Measurements from ENCODE around the gene SLAIN2.

SLAIN2 gene

DNA sequence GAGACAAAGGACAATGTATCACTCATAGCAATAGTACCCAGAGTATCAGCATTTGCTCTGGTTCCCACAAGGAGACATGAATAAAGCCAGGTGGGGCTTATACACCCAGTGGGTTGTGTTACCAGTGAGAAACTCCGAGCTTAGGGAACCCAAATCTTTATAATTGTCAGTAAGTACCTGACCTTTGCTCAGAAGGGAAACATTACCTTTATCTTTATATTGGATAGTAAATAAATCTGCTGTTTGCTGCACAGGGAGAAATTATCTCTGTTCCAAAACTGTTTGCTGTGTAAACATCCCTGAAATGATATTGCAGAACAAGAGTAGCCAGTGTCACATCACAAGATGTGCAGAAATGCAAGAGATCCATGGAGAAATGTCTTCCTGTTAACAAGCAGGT lies 12.1 kb upstream of the SLAIN2 start:
- TF ChIP-seq GATA3 (IDR thresholded peaks at IDR 0.05; ENCODE audit: low read depth, low read length) (no peak), GATA2 (IDR thresholded peaks at IDR 0.05; ENCODE audit: low read depth, low read length) (no peak)

DNA sequence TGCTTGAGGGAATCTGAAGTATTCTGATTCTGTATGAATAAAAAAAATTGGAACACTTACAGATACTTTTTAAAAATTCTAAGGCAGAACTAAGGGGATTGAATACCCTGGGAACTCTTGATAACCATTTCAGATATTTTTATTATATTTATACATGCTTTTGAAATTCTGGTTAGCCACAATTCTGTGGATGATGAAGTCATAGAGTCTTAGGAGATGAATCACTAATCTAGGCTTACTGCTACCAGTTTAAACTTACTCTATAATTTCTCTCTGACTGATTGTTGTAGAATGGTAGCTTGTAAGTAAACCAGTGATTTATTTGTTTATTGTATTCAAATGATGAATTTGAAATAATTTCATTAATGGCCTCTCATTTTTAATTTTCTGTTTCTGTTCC lies 11.4 kb upstream of the SLAIN2 start:
- TF ChIP-seq GATA2 (IDR thresholded peaks at IDR 0.05; ENCODE audit: low read depth, low read length) = no peak

- no peak for TF ChIP-seq GATA2 (IDR thresholded peaks at IDR 0.05; ENCODE audit: low read depth, low read length)
- TF ChIP-seq GATA3 (IDR thresholded peaks at IDR 0.05; ENCODE audit: low read depth, low read length) = no peak
Observed at GRCh38 chr4:48331577-48332330, 9.6 kb upstream of the SLAIN2 start.

DNA sequence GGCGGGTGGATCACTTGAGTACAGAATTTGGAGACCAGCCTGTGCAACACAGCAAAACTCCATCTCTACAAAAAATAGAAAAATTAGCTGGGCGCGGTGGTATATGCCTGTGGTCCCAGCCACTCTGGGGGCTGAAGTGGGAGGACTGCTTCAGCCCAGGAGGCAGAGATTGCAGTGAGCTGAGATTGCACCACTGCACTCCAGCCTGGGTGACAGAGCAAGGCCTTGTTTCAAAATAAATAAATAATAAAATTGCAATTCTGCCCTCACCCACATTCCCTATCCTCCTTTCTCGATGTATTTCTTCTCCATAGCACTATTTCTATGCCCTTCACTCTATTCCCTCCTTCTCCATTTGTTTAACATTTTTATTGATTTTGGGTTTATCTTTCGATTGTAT lies 8.7 kb upstream of the SLAIN2 start:
- TF ChIP-seq GATA3 (IDR thresholded peaks at IDR 0.05; ENCODE audit: low read depth, low read length) = no peak
- no peak for TF ChIP-seq GATA2 (IDR thresholded peaks at IDR 0.05; ENCODE audit: low read depth, low read length)

- no peak for TF ChIP-seq GATA3 (IDR thresholded peaks at IDR 0.05; ENCODE audit: low read depth, low read length)
- TF ChIP-seq GATA2 (IDR thresholded peaks at IDR 0.05; ENCODE audit: low read depth, low read length) = no peak
Observed at GRCh38 chr4:48333587-48333986, 7.7 kb upstream of the SLAIN2 start.

GRCh38 chr4:48334236-48334635 lies 7.1 kb upstream of the SLAIN2 start:
- TF ChIP-seq GATA3 (IDR thresholded peaks at IDR 0.05; ENCODE audit: low read depth, low read length) = no peak
- TF ChIP-seq GATA2 (IDR thresholded peaks at IDR 0.05; ENCODE audit: low read depth, low read length) = no peak

- TF ChIP-seq GATA2 (IDR thresholded peaks at IDR 0.05; ENCODE audit: low read depth, low read length) = no peak
Observed at GRCh38 chr4:48334900-48335384, 6.4 kb upstream of the SLAIN2 start.

- TF ChIP-seq GATA3 (IDR thresholded peaks at IDR 0.05; ENCODE audit: low read depth, low read length) (no peak), GATA2 (IDR thresholded peaks at IDR 0.05; ENCODE audit: low read depth, low read length) (no peak)
Observed at GRCh38 chr4:48336146-48336870, 5.0 kb upstream of the SLAIN2 start.

DNA sequence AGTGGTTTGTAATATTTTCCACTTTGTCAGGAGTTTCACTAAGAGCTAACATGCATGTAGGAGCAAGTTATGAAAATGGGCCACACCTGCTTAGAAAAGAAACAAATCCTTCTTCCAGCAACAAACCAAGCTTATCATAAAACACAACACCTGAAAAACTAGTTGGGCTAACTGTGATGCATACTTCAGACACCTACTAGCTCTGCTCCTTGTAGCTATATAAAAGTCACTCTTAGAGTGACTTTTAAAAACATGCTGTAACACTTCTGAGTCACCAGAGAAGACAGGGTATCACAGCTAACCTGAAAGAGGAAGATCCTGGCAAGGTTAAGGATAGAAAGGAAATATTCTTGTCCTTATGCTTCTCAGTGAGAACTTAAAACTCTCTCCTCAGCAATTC lies 3.6 kb upstream of the SLAIN2 start:
- TF ChIP-seq GATA2 (IDR thresholded peaks at IDR 0.05; ENCODE audit: low read depth, low read length) (no peak), GATA3 (IDR thresholded peaks at IDR 0.05; ENCODE audit: low read depth, low read length) (no peak)

- TF ChIP-seq GATA3 (IDR thresholded peaks at IDR 0.05; ENCODE audit: low read depth, low read length) (no peak), GATA2 (IDR thresholded peaks at IDR 0.05; ENCODE audit: low read depth, low read length) (no peak)
Observed at GRCh38 chr4:48339642-48340041, 1.7 kb upstream of the SLAIN2 start.

GRCh38 chr4:48340276-48340964 lies 909 bp upstream of the SLAIN2 start:
- TF ChIP-seq GATA2 (IDR thresholded peaks at IDR 0.05; ENCODE audit: low read depth, low read length) (no peak), GATA3 (IDR thresholded peaks at IDR 0.05; ENCODE audit: low read depth, low read length) (no peak)

DNA sequence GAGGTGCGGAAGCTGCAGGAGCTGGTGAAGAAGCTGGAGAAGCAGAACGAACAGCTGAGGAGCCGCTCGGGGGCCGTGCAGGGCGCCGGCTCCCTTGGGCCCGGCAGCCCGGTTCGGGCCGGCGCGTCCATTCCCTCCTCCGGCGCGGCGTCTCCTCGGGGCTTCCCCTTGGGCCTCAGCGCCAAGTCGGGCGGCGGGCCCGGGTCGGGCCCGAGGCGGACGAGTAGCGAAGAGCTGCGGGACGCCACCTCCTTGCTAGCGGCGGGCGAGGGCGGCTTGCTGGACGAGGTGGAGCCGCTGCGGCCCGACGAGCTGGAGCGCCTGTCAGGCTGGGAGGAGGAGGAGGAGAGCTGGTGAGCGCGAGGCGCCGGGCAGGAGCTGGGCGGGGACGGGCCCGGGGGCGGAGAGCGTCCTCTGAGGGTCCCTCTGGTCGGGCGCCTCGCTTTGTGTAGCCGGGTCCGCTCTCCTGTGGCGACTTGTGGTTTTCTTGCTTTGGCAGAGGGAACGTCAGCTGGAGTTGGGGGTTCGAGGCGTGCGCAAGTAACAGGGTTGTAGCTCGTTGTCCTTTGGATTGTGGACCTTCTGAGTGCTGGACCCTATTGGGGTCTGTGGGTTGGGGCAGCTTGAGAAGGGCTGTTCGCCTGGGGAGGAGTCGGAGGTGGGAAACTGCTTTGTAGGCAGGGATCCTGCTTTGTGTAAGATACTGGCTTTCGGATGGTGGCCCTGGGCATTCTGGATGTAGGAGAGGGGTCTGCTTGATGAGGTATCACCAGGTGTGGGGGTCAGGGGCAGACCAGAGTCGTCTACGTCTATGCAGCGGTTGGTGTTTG lies 662 bp downstream of the SLAIN2 start:
- TF ChIP-seq GATA2 (IDR thresholded peaks at IDR 0.05; ENCODE audit: low read depth, low read length) = no peak

GRCh38 chr4:48342606-48342880 lies 1.2 kb downstream of the SLAIN2 start:
- TF ChIP-seq GATA3 (IDR thresholded peaks at IDR 0.05; ENCODE audit: low read depth, low read length) (no peak), GATA2 (IDR thresholded peaks at IDR 0.05; ENCODE audit: low read depth, low read length) (no peak)

- TF ChIP-seq GATA2 (IDR thresholded peaks at IDR 0.05; ENCODE audit: low read depth, low read length) = no peak
- no peak for TF ChIP-seq GATA3 (IDR thresholded peaks at IDR 0.05; ENCODE audit: low read depth, low read length)
Observed at GRCh38 chr4:48343035-48343434, 1.7 kb downstream of the SLAIN2 start.
